H9 (cell line): Measurements from ENCODE around the gene ABLIM3. TPM values are rescaled to one million over a fixed set of nuclear protein-coding genes. Genes with fewer than 3 reads are reported as not detected.
A peak's percentile ranks its signal among the peaks of the same experiment; 100 is the strongest.

Experiments used
- DNase-seq: peaks from one replicate; pipeline ENCODE4 v3.0.0-alpha.2; 2017
- H2AFZ ChIP-seq: one replicate; pipeline ENCODE4 v1.6.1; 2013; ENCODE audit warnings: mild to moderate bottlenecking, low read length, control low read depth, moderate library complexity
- H2AK5ac ChIP-seq: 2 replicates; pipeline ENCODE4 v1.6.1; 2013; ENCODE audit warnings: low read length, control low read depth, mixed read lengths; ENCODE audit not compliant: insufficient read length
- H2BK120ac ChIP-seq: one replicate; pipeline ENCODE4 v1.6.1; 2013; ENCODE audit warnings: low read depth, mild to moderate bottlenecking, low read length, control low read depth, inconsistent platforms; ENCODE audit not compliant: poor library complexity, severe bottlenecking
- H2BK12ac ChIP-seq: 2 replicates; pipeline ENCODE4 v1.6.1; 2013; ENCODE audit warnings: low read length, control low read depth, mixed read lengths, low read depth; ENCODE audit not compliant: insufficient read length
- H2BK15ac ChIP-seq: 2 replicates; pipeline ENCODE4 v1.6.1; 2013; ENCODE audit warnings: low read depth, low read length, control low read depth
- H2BK20ac ChIP-seq: one replicate; pipeline ENCODE4 v1.6.1; 2013; ENCODE audit warnings: low read depth, mild to moderate bottlenecking, low read length, control low read depth, inconsistent platforms; ENCODE audit not compliant: poor library complexity, severe bottlenecking
- H2BK5ac ChIP-seq: 2 replicates; pipeline ENCODE4 v1.6.1; 2013; ENCODE audit warnings: low read length, control low read depth, mixed read lengths; ENCODE audit not compliant: insufficient read length
- H3K14ac ChIP-seq: 2 replicates; pipeline ENCODE4 v1.6.1; 2013; ENCODE audit warnings: low read length, control low read depth; ENCODE audit not compliant: insufficient read depth
- H3K18ac ChIP-seq: 2 replicates; pipeline ENCODE4 v1.6.1; 2013; ENCODE audit warnings: low read depth, mild to moderate bottlenecking, mixed read lengths, low read length, control low read depth; ENCODE audit not compliant: insufficient read length
- H3K23ac ChIP-seq: 2 replicates; pipeline ENCODE4 v1.6.1; 2013; ENCODE audit warnings: low read length, control low read depth, mixed read lengths, low read depth; ENCODE audit not compliant: insufficient read length
- H3K23me2 ChIP-seq: 2 replicates; pipeline ENCODE4 v1.6.1; 2013; ENCODE audit warnings: low read depth, mild to moderate bottlenecking, mixed read lengths, low read length, control low read depth; ENCODE audit not compliant: insufficient read length, poor library complexity, severe bottlenecking
- H3K27ac ChIP-seq: 2 replicates; pipeline ENCODE4 v1.5.1; 2013; ENCODE audit warnings: low read length, control low read depth, mixed read lengths, low read depth; ENCODE audit not compliant: insufficient read length
- H3K27me3 ChIP-seq: 2 replicates; pipeline ENCODE4 v1.6.1; 2013; ENCODE audit warnings: low read length, control low read depth, inconsistent platforms; ENCODE audit not compliant: insufficient read depth
- H3K4ac ChIP-seq: 2 replicates; pipeline ENCODE4 v1.6.1; 2013; ENCODE audit warnings: low read depth, mild to moderate bottlenecking, control low read depth, inconsistent platforms, low read length, moderate library complexity
- H3K4me1 ChIP-seq: 2 replicates; pipeline ENCODE4 v1.6.1; 2013; ENCODE audit warnings: low read length, control low read depth, inconsistent platforms; ENCODE audit not compliant: insufficient read depth
- H3K4me2 ChIP-seq: 2 replicates; pipeline ENCODE4 v1.6.1; 2013; ENCODE audit warnings: low read length, control low read depth, mixed read lengths; ENCODE audit not compliant: insufficient read length, insufficient read depth
- H3K56ac ChIP-seq: 2 replicates; pipeline ENCODE4 v1.6.1; 2013; ENCODE audit warnings: low read depth, mild to moderate bottlenecking, mixed read lengths, low read length, control low read depth; ENCODE audit not compliant: insufficient read length
- H3K79me1 ChIP-seq: 2 replicates; pipeline ENCODE4 v1.6.1; 2013; ENCODE audit warnings: low read depth, mild to moderate bottlenecking, moderate library complexity, low read length, control low read depth, inconsistent platforms; ENCODE audit not compliant: insufficient read depth, poor library complexity, severe bottlenecking
- H3K79me2 ChIP-seq: 2 replicates; pipeline ENCODE4 v1.6.1; 2013; ENCODE audit warnings: low read length, control low read depth, inconsistent platforms; ENCODE audit not compliant: insufficient read depth
- H3K9ac ChIP-seq: 2 replicates; pipeline ENCODE4 v1.6.1; 2013; ENCODE audit warnings: low read length, control low read depth, mixed read lengths; ENCODE audit not compliant: insufficient read length; ENCODE audit errors: extremely low read depth
- H3K9me3 ChIP-seq: one replicate; pipeline ENCODE4 v1.6.1; 2013; ENCODE audit warnings: low read depth, low read length, inconsistent platforms; ENCODE audit not compliant: control insufficient read depth
- H3T11ph ChIP-seq: one replicate; pipeline ENCODE4 v1.6.1; 2013; ENCODE audit warnings: mild to moderate bottlenecking, low read length, control low read depth, inconsistent platforms
- H4K20me1 ChIP-seq: one replicate; pipeline ENCODE4 v1.6.1; 2013; ENCODE audit not compliant: control insufficient read depth, insufficient read length, insufficient read depth
- H4K5ac ChIP-seq: 2 replicates; pipeline ENCODE4 v1.6.1; 2013; ENCODE audit warnings: low read depth, mild to moderate bottlenecking, mixed read lengths, low read length, control low read depth; ENCODE audit not compliant: insufficient read length
- H4K8ac ChIP-seq: replicated peaks from 2 replicates; pipeline ENCODE4 v1.6.1; 2013; ENCODE audit warnings: low read length, control low read depth, mixed read lengths, low read depth; ENCODE audit not compliant: insufficient read length
- H4K91ac ChIP-seq: 2 replicates; pipeline ENCODE4 v1.6.1; 2013; ENCODE audit warnings: low read depth, mild to moderate bottlenecking, moderate library complexity, mixed read lengths, low read length, control low read depth; ENCODE audit not compliant: insufficient read length
- H3K27ac Mint-ChIP-seq, 3 experiments: 2 replicates in 2 of 3; 3 replicates in 1 of 3; pipeline ENCODE4 v1.8.0; 2020 to 2021; ENCODE audit warnings: mixed read lengths in 3 of 3, mild to moderate bottlenecking in 1 of 3, moderate library complexity in 1 of 3
- H3K27me3 Mint-ChIP-seq: 2 replicates; pipeline ENCODE4 v1.8.0; 2021; ENCODE audit warnings: low read depth, mild to moderate bottlenecking, moderate library complexity, mixed read lengths
- H3K36me3 Mint-ChIP-seq, 3 experiments: 2 replicates in 2 of 3; 3 replicates in 1 of 3; pipeline ENCODE4 v1.8.0; 2020 to 2021; ENCODE audit warnings: low read depth in 3 of 3, mixed read lengths in 3 of 3; ENCODE audit not compliant: insufficient read depth in 1 of 3
- H3K4me1 Mint-ChIP-seq, 2 experiments: 2 replicates each; pipeline ENCODE4 v1.8.0; 2020; ENCODE audit warnings: mixed read lengths in 2 of 2
- H3K4me3 Mint-ChIP-seq, 2 experiments: 2 replicates in 1 of 2; 3 replicates in 1 of 2; pipeline ENCODE4 v1.8.0; 2020 to 2021; ENCODE audit warnings: mild to moderate bottlenecking in 2 of 2, mixed read lengths in 2 of 2, moderate library complexity in 1 of 2
- H3K9me3 Mint-ChIP-seq, 2 experiments: 2 replicates in 1 of 2; 3 replicates in 1 of 2; pipeline ENCODE4 v1.8.0; 2020; ENCODE audit warnings: mild to moderate bottlenecking in 2 of 2, mixed read lengths in 2 of 2, moderate library complexity in 1 of 2
- WGBS: extraction: QIAGEN DNeasy Blood & Tissue Kit; methylation state at CpG from one replicate; pipeline ENCODE4 v1.1.7; 2013; ENCODE audit warnings: missing lambda C conversion rate, low lambda C conversion rate, mixed read lengths; ENCODE audit not compliant: insufficient read length; ENCODE audit errors: extremely low coverage; 5-methylcytosine and 5-hydroxymethylcytosine counted together
- total RNA-seq: library from RNA; stranded (reverse); gene quantifications from 2 replicates; pipeline ENCODE4 v1.2.1, GENCODE V29; 2021
- TF ChIP-seq, protein P1 (sequence below): fragments of 200-600 bp; sonication (generic); conservative IDR thresholded peaks from 3 replicates; pipeline ENCODE4 v1.8.0; 2021; ENCODE audit warnings: antibody characterized with exemption, mild to moderate bottlenecking

The ABLIM3 gene
- total RNA-seq, 1 experiment from 2014 or later, result 0.20 TPM

DNA sequence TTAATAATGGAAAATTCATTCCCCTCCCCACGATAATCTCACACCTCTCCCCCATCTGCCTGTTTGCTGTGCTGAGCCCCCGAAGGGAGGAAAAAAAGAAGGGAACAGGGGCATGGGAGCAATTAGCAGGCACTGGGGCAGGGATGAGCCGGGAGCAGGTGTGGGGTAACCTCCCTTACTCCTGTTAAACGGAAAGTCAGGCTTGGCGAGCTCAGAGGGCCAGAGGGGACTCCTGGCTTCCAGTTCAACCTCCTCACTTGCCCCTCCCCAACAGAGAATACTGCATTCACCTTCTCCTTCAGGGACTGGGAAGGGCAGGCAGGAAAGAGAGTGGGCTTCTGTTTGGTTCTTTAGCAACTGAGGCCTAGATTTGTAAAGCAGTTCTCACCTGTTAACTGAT, 131.9 kb downstream of the ABLIM3 start:
- no CpG with 5 or more reads among the region's 5 CpGs for WGBS
- Histone ChIP-seq H4K5ac (no peak overlapping the region), H3K79me1 (no peaks in the 10 kb centered on the region), H2BK5ac (no peak overlapping the region), H2AFZ (no peak overlapping the region), H2BK12ac (no peak overlapping the region), H3K27me3 (peaks cover 7% of the 10 kb centered on the region; the same call in 1 of the 2 replicates), H3K18ac (no peak overlapping the region), H4K8ac (no peak overlapping the region), H2BK120ac (no peak overlapping the region), H3K4me2 (peak overlapping the region; percentile 59), H3K23ac (no peak overlapping the region), H3K9me3 (no peaks in the 10 kb centered on the region), H3K79me2 (no peaks in the 10 kb centered on the region), H4K20me1 (no peaks in the 10 kb centered on the region), H3K4ac (no peak overlapping the region), H4K91ac (no peak overlapping the region), H2AK5ac (no peak overlapping the region), H3T11ph (no peak overlapping the region), H3K14ac (no peak overlapping the region), H2BK15ac (no peak overlapping the region), H3K27ac (no peak overlapping the region), H3K9ac (no peak overlapping the region), H3K4me1 (no peaks in the 10 kb centered on the region; the same call in 1 of the 2 replicates), H3K56ac (no peak overlapping the region), H2BK20ac (no peak overlapping the region), H3K23me2 (peaks cover 8% of the 10 kb centered on the region)
- Mint-ChIP-seq H3K36me3 (no peaks in the 10 kb centered on the region), H3K9me3 (no peaks in the 10 kb centered on the region; a peak in 2 of 5 replicates), H3K4me3 (peak overlapping the region; percentile 80 to 95; a peak in 4 of 5 replicates), H3K27ac (no peak overlapping the region), H3K4me1 (peaks cover 19 to 24% of the 10 kb centered on the region in 2 experiments), H3K27me3 (peaks cover 68% of the 10 kb centered on the region)
- DNase-seq, result no peak
- TF ChIP-seq, protein P1, sequence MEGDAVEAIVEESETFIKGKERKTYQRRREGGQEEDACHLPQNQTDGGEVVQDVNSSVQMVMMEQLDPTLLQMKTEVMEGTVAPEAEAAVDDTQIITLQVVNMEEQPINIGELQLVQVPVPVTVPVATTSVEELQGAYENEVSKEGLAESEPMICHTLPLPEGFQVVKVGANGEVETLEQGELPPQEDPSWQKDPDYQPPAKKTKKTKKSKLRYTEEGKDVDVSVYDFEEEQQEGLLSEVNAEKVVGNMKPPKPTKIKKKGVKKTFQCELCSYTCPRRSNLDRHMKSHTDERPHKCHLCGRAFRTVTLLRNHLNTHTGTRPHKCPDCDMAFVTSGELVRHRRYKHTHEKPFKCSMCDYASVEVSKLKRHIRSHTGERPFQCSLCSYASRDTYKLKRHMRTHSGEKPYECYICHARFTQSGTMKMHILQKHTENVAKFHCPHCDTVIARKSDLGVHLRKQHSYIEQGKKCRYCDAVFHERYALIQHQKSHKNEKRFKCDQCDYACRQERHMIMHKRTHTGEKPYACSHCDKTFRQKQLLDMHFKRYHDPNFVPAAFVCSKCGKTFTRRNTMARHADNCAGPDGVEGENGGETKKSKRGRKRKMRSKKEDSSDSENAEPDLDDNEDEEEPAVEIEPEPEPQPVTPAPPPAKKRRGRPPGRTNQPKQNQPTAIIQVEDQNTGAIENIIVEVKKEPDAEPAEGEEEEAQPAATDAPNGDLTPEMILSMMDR, result no peak
